Astrocyte (in vitro differentiated cells and primary cell): ENCODE measurements around the gene CDK5RAP2. TPM values are rescaled to one million over a fixed set of nuclear protein-coding genes. Genes with fewer than 3 reads are reported as not detected.
"Not testable (repeated sequence)": the region's sequence is repeated elsewhere in the genome, so short reads cannot be mapped to it uniquely, and the experiment has no call there.

Experiments used
- DNase-seq: peaks from one replicate; pipeline ENCODE4 v3.0.0-alpha.2; 2010; ENCODE audit warnings: low read depth
- FAIRE-seq: peaks from 2 replicates; lab custom pipeline; 2011; peaks lifted over from hg19 to GRCh38; lab: Jason Lieb, UNC
- H2AFZ ChIP-seq: 2 replicates; pipeline ENCODE4 v1.6.0; 2012; ENCODE audit warnings: low read depth, low read length, inconsistent platforms
- H3K27ac ChIP-seq: 2 replicates; pipeline ENCODE4 v1.5.1; 2011; ENCODE audit warnings: low read depth, low read length, inconsistent platforms
- H3K27me3 ChIP-seq: 2 replicates; pipeline ENCODE4 v1.6.0; 2011; ENCODE audit warnings: low read length, inconsistent platforms; ENCODE audit not compliant: insufficient read depth
- H3K36me3 ChIP-seq: 2 replicates; pipeline ENCODE4 v1.5.1; 2011; ENCODE audit warnings: low read length, inconsistent platforms; ENCODE audit not compliant: insufficient read depth
- H3K4me1 ChIP-seq: 2 replicates; pipeline ENCODE4 v1.5.1; 2011; ENCODE audit warnings: low read length, inconsistent platforms; ENCODE audit not compliant: insufficient read depth
- H3K4me2 ChIP-seq: 2 replicates; pipeline ENCODE4 v1.6.0; 2012; ENCODE audit warnings: low read length, inconsistent platforms
- H3K4me3 ChIP-seq: 2 replicates; pipeline ENCODE4 v1.5.1; 2011; ENCODE audit warnings: low read depth, mild to moderate bottlenecking, low read length, inconsistent platforms; ENCODE audit not compliant: insufficient read depth
- H3K79me2 ChIP-seq: 2 replicates; pipeline ENCODE4 v1.6.0; 2012; ENCODE audit warnings: mild to moderate bottlenecking, low read length, inconsistent platforms; ENCODE audit not compliant: insufficient read depth
- H3K9ac ChIP-seq: 2 replicates; pipeline ENCODE4 v1.6.0; 2012; ENCODE audit warnings: mild to moderate bottlenecking, low read length, inconsistent platforms
- H3K9me3 ChIP-seq: 2 replicates; pipeline ENCODE4 v1.5.1; 2012; ENCODE audit warnings: low read depth, mild to moderate bottlenecking, low read length, inconsistent platforms; ENCODE audit not compliant: insufficient read depth
- H4K20me1 ChIP-seq: 2 replicates; pipeline ENCODE4 v1.6.0; 2012; ENCODE audit warnings: low read length, inconsistent platforms; ENCODE audit not compliant: insufficient read depth
- H3K27ac Mint-ChIP-seq: one replicate; pipeline ENCODE4 v1.8.0; 2021; ENCODE audit warnings: mild to moderate bottlenecking, mixed read lengths; ENCODE audit not compliant: unreplicated experiment
- H3K27me3 Mint-ChIP-seq: one replicate; pipeline ENCODE4 v1.8.0; 2021; ENCODE audit warnings: low read depth, mixed read lengths; ENCODE audit not compliant: unreplicated experiment
- H3K36me3 Mint-ChIP-seq: one replicate; pipeline ENCODE4 v1.8.0; 2021; ENCODE audit warnings: low read depth, mixed read lengths; ENCODE audit not compliant: unreplicated experiment
- H3K4me1 Mint-ChIP-seq: one replicate; pipeline ENCODE4 v1.8.0; 2021; ENCODE audit warnings: low read depth, mixed read lengths; ENCODE audit not compliant: unreplicated experiment
- H3K4me3 Mint-ChIP-seq: one replicate; pipeline ENCODE4 v1.8.0; 2021; ENCODE audit warnings: mild to moderate bottlenecking, moderate library complexity, mixed read lengths; ENCODE audit not compliant: unreplicated experiment
- H3K9me3 Mint-ChIP-seq: one replicate; pipeline ENCODE4 v1.8.0; 2021; ENCODE audit warnings: mild to moderate bottlenecking, mixed read lengths; ENCODE audit not compliant: unreplicated experiment
- EZH2 ChIP-seq: IDR thresholded peaks from 2 replicates; pipeline ENCODE4 v1.6.1; 2012; ENCODE audit warnings: mild to moderate bottlenecking, low read length, inconsistent platforms; ENCODE audit not compliant: insufficient read depth
- total RNA-seq: library from RNA; stranded (reverse); gene quantifications from 2 replicates; pipeline ENCODE4 v1.2.1, GENCODE V29; 2021
- TF ChIP-seq, protein P1 (sequence below): IDR thresholded peaks from 2 replicates; pipeline ENCODE4 v1.5.1; 2011; ENCODE audit warnings: low read depth, mild to moderate bottlenecking, inconsistent platforms, low read length, moderate library complexity; ENCODE audit not compliant: insufficient read depth

Gene CDK5RAP2
- total RNA-seq, 1 donor from 2014 or later, result 36.3 TPM

- Mint-ChIP-seq H3K36me3 (peaks cover 8% of the 10 kb centered on the region), H3K27me3 (no peaks in the 10 kb centered on the region), H3K27ac (no peak overlapping the region), H3K4me1 (no peaks in the 10 kb centered on the region), H3K9me3 (no peaks in the 10 kb centered on the region), H3K4me3 (no peak overlapping the region)
- no peaks in the 10 kb centered on the region for H3K9me3 ChIP-seq
- no peak overlapping the region for H3K4me3 ChIP-seq
- H3K27ac ChIP-seq, result no peak overlapping the region
- H3K9ac ChIP-seq, result no peak overlapping the region
- no peaks in the 10 kb centered on the region for H4K20me1 ChIP-seq
- H3K36me3 ChIP-seq, result peaks cover 5% of the 10 kb centered on the region
- no peak overlapping the region for H3K4me2 ChIP-seq
- H3K79me2 ChIP-seq, result no peaks in the 10 kb centered on the region
- FAIRE-seq (no peak), DNase-seq (no peak)
- no peak for TF ChIP-seq EZH2
- TF ChIP-seq, protein P1, sequence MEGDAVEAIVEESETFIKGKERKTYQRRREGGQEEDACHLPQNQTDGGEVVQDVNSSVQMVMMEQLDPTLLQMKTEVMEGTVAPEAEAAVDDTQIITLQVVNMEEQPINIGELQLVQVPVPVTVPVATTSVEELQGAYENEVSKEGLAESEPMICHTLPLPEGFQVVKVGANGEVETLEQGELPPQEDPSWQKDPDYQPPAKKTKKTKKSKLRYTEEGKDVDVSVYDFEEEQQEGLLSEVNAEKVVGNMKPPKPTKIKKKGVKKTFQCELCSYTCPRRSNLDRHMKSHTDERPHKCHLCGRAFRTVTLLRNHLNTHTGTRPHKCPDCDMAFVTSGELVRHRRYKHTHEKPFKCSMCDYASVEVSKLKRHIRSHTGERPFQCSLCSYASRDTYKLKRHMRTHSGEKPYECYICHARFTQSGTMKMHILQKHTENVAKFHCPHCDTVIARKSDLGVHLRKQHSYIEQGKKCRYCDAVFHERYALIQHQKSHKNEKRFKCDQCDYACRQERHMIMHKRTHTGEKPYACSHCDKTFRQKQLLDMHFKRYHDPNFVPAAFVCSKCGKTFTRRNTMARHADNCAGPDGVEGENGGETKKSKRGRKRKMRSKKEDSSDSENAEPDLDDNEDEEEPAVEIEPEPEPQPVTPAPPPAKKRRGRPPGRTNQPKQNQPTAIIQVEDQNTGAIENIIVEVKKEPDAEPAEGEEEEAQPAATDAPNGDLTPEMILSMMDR, result no peak
- H2AFZ ChIP-seq, result no peak overlapping the region
- no peaks in the 10 kb centered on the region for H3K4me1 ChIP-seq
- H3K27me3 ChIP-seq, result no peaks in the 10 kb centered on the region
These were observed 115.6 kb downstream of the CDK5RAP2 start for GRCh38 chr9:120464176-120464886.

DNA sequence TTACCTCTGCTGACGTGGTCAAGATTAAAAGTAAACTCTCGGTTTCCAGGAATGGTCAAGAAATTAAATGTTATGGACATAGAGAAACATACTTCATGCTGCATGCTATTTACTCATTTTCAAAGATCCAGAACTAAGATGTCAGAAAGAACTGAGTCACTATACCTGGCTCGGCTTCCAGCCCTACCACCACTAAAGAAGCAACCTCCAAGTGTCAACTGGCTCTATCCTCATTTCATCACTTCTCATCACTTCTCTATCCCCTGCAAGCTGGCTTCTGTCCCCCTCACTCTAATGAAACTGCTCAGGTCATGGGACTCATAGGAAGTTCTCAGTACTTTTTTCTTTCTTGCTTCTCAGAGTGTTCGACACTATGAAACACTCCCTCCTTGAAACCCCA is 116.2 kb downstream of the CDK5RAP2 start:
- Histone ChIP-seq H3K27me3 (no peaks in the 10 kb centered on the region), H4K20me1 (no peaks in the 10 kb centered on the region), H3K79me2 (no peaks in the 10 kb centered on the region), H3K4me1 (no peaks in the 10 kb centered on the region), H3K4me2 (no peak overlapping the region), H2AFZ (no peak overlapping the region), H3K36me3 (peaks cover 5% of the 10 kb centered on the region), H3K27ac (no peak overlapping the region), H3K4me3 (no peak overlapping the region), H3K9me3 (no peaks in the 10 kb centered on the region), H3K9ac (no peak overlapping the region)
- Mint-ChIP-seq H3K4me3 (no peak overlapping the region), H3K27ac (no peak overlapping the region), H3K27me3 (no peaks in the 10 kb centered on the region), H3K4me1 (no peaks in the 10 kb centered on the region), H3K36me3 (peaks cover 8% of the 10 kb centered on the region), H3K9me3 (no peaks in the 10 kb centered on the region)
- DNase-seq (no peak), FAIRE-seq (no peak)
- TF ChIP-seq EZH2, result no peak
- TF ChIP-seq, protein P1, result no peak

GRCh38 chr9:120461677-120462076 is 118.3 kb downstream of the CDK5RAP2 start:
- not testable (repeated sequence) for H3K27me3 Mint-ChIP-seq

More at GRCh38 chr9:120461677-120462076, 118.3 kb downstream of the CDK5RAP2 start:
- FAIRE-seq, H3K4me3 ChIP-seq, H3K27ac ChIP-seq, H3K4me1 ChIP-seq, DNase-seq, H3K79me2 ChIP-seq, H2AFZ ChIP-seq, H3K36me3 Mint-ChIP-seq, H3K9ac ChIP-seq, H4K20me1 ChIP-seq, H3K4me2 ChIP-seq, H3K27ac Mint-ChIP-seq, H3K36me3 ChIP-seq, H3K9me3 ChIP-seq, H3K4me3 Mint-ChIP-seq, H3K9me3 Mint-ChIP-seq, H3K4me1 Mint-ChIP-seq, H3K27me3 ChIP-seq: not testable (repeated sequence)
